ENCODE results near the gene RAD51AP1.

GRCh38 chr12:4569261-4569660 lies 30.6 kb downstream of the RAD51AP1 start:
- TF ChIP-seq CTCF (IDR thresholded peaks at IDR 0.05 in 4 of 5, conservative IDR thresholded peaks at IDR 0.05 in 1 of 5) (no peak), POLR2A (IDR thresholded peaks at IDR 0.05) (no peak)

Data from gastrocnemius medialis (tissue), 4 donors.